NCI-H128 (cell line): ENCODE data around the gene DNAH3.
"Not testable (repeated sequence)": the region's sequence is repeated elsewhere in the genome, so short reads cannot be mapped to it uniquely, and the experiment has no call there.

Source experiments
- DNase-seq: peaks from one replicate; lab custom pipeline; 2025; ENCODE audit not compliant: unreplicated experiment; lab: John Stamatoyannopoulos, UW

DNAH3 gene

DNA sequence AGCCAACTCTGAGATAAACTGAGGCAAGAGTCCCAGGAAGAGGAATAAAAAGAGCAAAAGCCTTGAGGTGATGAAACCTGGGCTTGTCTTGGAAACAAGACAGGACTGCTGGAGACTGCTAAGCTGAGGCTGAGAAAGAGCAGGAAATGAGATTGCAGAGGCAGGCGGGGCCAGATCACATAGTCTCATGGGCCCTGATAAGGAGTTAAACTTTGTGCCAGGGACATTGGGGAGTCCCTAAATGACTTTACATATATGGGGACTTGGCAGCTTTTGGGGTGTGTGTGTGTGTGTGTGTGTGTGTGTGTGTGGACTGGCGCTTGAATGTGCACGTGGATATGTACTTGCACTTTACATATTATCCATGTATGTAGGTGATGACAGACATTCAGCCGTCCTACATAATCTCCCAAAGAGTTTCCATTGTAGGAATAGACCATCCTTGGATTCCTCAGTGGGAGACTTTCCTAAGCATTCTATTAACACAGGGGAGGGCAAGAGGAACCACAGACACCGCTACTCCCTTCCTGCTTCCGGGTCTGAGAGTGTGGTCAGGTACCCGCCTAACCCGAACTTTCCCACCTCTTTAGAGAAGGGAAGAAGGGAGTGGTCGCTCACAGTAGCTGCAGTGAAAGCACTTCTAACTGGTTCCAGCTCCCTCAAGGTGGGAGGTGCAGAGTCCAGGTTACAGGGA is 127.0 kb downstream of the DNAH3 start:
- no peak for DNase-seq

DNA sequence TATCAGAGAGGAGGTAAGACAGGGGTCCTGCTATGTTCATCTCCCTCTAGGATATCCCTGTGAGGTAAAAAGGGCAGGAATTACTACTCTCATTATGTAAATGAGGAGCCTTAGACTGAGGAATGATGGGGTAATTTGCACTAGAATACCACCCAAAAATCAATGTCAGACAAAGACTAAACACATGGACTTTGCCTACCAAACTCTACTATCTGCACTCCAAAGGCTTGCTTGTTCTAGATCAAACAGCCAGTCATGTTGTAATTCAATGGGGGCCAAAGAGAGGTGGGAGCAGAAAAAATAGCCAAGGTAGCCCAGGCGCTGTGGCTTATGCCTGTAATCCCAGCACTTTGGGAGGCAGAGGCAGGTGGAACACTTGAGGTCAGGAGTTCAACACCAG is 129.3 kb downstream of the DNAH3 start:
- no peak for DNase-seq

DNA sequence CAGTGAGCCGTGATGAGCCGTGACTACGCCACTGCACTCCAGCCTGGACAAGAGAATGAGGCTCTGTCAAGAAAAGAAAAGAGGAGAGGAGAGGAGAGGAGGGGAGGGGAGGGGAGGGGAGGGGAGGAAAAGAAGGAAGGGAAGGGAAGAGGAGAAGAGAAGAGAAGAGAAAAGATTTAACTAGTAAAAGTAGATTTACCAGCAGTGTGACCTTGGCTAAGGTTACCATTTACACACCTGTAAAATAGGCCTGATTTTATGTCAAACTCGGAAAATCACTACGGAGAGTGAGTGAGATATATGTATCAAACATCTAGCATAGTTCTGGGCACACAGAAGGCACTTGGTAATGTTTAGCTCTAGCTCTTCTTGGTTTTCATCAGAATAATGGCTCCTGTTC is 140.8 kb downstream of the DNAH3 start:
- no peak for DNase-seq

DNA sequence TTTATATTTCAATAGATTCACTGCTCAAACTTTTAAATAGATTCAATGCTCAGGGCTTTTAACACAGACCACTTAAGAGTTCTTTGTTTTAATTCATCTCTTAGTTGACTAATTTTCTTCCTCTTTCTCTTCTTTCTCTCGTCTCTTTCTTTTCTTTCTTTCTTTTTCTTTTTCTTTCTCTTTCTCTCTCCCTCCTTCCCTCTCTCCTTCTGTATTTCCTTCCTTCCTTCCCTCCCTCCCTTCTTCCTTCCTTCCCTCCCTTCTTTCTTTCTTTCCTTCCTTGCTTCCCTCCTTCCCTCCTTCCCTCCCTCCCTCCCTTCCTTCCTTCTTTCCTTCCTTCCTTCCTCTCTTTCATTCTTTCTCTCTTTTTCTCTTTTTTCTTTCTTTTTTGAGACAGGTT is 145.6 kb downstream of the DNAH3 start:
- DNase-seq: no peak

DNA sequence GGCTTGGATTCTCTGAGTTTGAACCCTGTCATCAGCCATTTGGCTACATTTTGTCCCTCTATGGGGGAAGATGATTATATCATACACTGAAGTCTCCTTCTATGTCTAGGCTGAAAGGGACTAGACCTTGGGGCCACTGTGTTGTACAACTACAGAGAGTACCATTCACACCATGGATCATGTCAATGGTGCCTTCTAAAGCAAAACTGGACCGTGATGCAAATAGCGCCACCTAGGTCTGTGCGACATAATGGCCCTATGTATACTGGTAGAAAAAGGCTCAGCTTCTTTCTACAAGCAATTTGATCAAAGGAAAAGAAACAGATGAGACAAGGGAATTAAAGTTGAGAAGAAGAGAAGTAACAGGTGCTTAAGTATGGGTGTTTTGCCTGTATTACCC is 149.4 kb downstream of the DNAH3 start:
- no peak for DNase-seq

DNA sequence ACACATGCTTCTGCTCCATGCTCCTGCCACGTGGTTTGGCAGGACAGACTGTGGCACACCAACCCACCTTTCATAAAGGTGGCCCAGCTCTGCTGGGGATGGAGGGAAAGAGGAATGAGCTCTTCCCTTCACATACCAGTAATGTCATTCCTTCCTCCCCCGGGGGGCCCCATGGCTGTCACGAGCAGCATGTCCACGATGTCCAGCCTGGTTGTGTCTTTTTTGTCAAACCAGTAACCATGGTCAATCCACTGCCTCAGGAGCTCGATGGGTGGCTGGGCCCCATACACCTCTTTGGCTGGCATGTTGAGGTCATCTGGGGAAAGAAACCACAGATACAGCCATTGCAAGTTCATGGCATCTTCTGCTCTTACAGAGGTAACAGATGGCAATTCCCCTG is 153.5 kb downstream of the DNAH3 start:
- DNase-seq: no peak

DNA sequence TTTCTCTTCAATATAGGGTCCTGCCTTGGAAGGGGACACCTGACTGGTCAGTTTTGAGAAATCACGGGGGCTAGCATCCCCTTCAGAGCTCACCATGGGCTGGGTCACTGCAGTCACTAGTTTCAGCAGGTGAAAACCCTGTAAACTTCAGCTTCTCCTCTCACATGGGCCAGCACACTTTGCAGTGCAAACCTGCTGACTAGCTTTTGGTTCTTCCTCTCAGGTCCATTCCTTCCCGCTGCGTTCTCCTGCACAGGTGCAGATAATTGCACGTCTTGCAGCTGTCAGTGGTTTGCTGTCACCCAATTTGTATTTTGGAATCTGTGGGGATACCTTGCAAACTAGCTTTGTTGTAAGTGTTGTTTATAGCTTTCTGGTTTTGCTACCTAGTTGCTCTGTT is 154.9 kb downstream of the DNAH3 start:
- no peak for DNase-seq

DNA sequence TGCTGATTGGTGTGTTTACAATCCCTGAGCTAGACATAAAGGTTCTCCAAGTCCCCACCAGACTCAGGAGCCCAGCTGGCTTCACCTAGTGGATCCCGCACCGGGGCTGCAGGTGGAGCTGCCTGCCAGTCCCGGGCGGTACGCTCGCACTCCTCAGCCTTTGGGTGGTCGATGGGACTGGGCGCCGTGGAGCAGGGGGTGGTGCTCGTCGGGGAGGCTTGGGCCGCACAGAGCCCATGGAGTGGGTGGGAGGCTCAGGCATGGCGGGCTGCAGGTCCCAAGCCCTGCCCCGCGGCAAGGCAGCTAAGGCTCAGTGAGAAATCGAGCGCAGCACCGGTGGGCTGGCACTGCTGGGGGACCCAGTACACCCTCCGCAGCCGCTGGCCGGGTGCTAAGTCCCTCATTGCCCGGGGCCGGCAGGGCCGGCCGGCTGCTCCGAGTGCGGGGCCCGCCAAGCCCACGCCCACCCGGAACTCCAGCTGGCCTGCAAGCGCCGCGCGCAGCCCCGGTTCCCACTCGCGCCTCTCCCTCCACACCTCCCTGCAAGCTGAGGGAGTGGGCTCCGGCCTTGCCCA is 161.1 kb downstream of the DNAH3 start:
- DNase-seq: not testable (repeated sequence)

DNA sequence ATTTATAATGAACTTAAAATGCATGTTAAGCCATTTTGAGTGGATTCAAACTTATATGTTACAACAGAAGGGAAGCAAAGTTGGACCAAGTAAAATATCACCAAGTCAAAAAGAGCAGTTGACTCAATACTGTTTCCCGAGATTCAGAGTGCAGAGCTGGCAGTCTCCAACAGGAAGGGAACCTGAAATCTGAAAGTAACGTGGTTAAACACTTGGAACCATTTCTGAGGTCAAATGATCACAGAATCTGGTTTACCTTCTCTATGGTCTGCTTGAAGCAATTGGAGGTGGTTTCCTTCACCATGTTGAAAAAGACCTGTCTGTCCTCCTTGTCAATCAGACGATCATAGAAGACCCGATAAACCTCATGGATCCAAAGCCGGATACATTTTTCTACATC is 163.6 kb downstream of the DNAH3 start:
- DNase-seq: no peak

DNA sequence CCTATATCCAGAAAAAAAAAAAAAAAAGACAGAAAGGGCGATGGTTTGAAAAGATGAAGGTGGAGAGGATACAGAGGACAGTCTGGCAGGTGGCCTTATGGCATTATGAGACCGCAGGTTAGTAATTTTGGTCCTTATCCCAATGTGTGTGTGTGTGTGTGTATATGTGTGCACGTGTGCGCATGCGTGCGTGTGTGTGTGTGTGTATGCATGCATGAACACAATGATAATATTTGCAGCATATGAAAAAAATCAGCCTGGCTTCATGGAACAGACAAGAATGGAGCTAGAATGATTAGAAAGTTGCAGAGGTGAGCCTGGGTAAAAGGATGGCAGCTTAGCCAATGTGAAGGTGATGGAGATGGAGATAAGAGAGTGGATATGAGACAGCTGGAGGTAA is 166.6 kb downstream of the DNAH3 start:
- DNase-seq: no peak

DNA sequence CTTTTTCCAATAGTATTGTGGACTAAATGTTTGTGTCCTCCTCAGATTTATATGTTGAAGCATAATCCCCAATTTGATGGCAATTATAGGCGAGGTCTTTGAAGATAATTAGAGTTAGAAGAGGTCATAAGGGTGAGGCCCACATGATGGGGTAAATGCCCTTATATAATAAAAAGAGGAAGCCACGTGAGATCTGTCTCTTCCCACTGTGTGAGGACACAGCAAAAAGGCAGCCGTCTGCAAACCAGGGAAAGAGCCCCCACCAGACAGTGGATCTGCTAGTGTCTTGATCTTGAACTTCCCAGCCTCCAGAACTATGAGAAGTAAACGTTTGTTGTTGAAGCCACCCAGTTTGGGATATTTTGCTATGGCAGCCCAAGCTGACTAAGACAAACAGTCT is 174.1 kb downstream of the DNAH3 start:
- no peak for DNase-seq

DNA sequence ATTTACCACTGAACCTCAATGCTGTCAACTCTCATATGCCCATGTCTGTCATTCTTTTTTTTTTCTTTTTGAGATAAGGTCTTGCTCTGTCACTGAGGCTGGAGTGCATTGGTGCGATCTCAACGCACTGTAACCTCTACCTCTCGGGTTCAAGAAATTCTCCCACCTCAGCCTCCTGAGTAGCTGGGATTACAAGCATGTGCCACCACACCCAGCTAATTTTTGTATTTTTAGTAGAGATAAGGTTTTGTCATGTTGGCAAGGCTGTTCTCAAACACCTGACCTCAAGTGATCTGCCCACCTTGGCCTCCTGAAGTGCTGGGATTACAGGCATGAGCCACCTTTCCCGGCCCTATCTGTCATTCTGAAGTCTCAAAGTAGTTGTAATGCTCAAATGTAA is 177.4 kb downstream of the DNAH3 start:
- not testable (repeated sequence) for DNase-seq

DNA sequence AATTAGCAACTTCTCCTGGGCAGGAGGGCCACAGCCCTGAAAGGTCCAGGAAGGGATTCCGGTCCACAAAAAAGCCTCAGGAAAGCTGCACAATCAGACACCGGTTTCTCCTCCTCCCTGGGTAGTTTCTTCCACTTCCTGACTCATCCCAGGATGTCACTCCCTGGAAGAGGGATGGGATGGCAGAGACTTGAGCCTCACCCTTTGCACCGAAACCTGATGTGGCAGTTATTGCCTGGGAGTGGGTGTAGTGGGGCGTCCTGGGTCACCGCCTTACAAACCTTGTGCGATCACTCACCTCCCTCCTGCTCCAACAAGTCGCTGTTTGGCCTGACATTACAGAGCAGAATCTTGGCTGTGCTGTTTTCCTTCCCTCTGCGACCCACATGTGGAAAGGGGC is 179.2 kb downstream of the DNAH3 start:
- DNase-seq: no peak

DNA sequence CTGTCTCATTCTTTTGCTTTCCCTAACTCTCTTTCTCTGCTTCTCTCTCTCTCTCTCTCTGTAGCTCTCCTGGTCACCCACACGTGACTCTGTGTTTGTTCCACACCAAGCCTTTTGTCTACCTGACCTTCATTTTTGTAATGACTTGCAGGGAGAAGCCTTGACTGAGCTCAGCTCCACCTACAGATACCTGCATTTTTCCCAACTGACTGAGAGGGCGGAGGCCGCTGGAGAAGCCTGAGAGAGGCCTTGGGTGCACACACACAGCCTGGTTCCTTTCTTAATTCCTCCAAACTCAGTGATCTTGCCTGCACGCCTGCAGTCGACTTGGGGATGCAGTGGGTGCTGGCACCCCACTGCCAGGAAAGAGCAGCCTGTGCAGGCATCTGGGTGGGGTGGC is 181.3 kb downstream of the DNAH3 start:
- DNase-seq: no peak

DNA sequence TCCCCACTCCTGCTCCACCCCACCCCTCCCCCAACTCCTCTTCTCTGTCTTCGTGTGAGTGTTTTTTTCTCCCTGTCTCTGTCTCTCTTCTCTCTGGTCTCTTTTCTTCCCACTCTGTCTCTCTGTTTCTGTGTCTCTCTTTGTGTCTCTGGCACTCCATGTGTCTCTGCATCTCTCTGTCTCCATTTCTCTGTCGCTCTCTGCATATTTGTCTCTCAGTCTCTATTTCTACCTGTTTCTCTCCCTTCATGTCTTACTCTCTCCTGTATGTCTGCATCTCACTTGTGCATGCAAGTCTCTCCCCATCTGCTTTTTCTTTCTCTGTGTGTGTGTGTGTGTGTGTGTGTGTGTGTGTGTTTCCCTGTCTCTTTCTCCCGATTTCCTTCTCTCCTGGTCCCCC is 181.9 kb downstream of the DNAH3 start:
- DNase-seq: no peak

DNA sequence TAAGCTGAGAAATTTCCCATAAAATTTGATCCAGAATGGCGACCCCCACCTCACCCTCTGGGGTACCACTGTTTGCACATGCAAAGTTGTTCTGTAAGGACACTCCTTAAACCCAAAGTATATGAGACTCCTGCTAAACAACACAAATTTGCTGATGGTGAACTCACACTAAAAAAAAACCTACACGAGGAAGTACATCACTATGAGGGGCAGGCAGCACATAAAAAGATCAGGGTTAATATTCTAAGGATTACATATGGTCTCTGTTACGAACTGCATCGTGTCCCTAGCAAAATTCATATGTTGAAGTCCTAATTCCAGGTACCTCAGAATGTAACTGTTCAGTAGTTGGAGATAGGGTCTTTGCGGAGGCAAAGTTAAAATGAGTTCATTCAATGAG is 189.7 kb downstream of the DNAH3 start:
- DNase-seq: no peak

DNA sequence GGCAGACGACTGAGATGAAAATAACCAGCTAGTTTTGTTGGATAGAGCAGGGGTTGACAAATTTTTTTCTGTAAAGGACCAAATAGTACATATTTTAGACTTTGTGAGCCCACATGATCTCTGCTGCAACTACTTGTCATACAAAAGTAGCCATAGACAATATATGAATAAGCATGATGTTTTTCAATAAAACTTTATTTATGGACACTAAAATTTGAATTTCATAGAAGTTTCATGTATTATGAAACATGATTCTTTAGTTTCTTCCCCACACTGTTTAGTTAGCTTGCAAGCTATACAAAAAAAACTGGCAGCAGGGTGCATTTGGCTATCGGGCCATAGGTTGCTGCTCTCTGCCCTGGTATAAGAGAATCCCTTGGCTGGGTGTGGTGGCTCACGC is 193.5 kb downstream of the DNAH3 start:
- no peak for DNase-seq

DNA sequence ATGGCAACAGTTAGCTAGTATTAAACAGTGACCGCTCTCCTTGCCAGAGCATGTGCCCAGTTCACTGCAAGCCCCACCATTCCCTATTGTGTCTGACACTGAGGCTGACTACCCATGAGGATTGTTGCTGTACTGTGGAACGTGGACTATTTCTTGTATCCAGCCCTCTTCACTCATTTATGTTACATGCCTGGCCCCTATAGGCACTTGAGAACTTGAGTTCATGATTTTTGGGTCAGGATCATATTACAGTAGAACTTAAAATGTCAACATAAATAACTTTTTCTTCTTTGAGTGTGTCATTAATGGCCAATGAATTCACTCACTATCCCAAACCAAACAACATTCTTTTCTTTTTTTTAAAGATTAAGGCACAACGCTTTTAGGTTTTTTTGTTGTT is 194.3 kb downstream of the DNAH3 start:
- no peak for DNase-seq

DNA sequence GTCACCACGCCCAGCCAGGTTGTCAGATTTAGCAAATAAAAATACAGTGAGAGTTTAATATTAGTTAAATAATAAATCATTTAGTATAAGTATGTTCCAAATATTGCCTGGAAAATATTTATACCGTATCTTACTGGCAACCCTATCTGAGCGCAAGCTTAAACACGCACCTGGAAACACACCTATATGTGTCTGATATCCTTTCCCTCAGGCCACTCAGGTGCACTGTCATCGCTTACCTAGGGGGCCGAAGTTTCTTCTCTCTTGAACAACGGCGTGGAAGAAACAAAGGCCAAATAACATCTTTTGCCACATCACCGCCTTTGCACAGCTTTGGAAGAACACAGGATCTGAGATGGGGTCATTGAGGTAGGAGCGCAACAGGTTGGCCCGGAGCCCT is 196.1 kb downstream of the DNAH3 start:
- DNase-seq: no peak

DNA sequence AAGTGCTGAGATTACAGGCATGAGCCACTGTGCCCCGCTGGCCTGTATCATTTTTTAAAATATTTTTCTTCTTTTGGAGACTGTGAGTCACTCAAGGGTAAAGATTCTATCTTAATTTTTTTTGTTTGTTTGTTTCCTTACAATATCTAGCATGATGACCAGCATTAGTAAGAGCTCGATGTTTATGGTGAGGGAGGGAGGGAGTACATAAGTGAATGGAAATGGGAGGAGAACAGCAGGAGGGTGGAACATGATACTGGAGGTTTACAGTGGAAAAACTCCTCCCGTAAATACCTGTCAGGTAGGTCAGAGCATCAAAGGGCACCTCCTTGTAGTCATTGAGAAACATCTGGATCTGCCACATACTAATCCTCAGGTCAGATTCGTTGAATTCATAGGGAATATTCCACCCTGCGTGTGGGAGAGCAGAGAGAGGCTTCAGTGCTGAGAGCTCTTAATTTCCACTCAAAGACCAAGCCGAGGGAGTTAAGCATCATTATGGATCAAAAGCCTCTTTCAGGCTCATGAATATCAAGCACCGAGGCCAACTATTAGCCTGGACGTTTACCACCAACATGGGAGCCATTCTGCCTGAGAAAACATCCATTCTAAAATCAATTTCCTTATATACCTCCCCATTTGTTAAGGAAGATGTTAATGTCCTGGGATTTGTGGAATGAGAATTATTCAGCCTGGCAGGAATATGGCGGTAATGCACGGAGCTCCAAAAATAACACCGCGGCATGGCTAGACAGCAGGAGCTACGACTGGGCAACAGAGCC is 198.3 kb downstream of the DNAH3 start:
- no peak for DNase-seq

DNA sequence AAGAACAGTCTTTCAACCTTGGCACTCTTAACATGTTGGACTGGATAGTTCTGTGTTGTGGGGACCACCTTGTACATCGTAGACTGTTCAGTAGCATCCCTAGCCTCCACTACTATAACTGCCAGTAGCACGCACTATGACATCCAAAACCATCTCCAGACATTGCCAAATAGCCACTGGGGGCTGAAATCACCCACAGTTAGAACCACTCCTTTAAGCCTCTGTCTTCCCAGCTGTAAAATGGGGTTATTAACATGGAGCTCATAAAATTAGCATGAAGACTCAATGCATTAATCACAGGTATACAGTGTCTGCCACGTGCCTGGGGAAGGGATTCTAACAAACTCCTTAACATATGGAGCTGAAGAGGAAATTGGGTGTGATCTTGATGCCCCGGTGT is 200.4 kb downstream of the DNAH3 start:
- DNase-seq: no peak

DNA sequence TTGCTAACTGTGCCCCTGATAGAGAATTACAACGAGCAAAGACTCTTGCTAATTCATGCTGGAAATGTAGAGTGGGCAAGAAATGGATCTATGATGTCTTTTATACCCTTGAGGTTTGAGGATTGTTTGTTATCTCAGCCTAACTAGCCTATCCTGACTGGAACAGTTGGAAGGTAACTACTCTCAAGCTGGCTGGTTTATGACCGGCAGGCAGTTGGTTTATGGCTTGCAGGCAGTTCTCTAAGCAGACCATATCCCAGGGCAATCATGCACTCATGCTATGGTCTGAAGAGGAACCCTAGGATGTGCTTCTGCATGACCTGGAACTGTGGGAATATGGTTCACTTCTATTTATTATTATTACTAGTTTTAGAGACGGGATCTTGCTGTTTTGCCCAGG is 201.0 kb downstream of the DNAH3 start:
- no peak for DNase-seq

DNA sequence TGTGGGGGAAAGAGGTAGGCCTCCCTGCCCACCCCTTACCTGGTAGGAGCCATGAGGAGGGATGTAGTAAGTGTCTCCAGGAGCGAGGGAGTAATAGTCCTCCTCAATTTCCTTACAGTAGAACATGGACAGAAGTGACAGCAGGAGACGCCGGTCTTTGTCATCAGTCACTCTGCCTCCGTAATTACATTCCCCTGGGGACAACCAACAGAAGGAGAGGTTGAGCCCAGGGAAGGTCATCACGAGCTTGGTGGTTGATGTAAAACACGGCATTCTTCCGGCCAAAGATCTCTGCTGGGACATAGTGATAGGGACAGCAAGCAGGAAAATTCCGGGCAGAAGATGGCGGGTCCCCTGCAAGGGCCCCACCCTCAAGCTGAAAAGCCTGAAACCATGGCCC is 202.2 kb downstream of the DNAH3 start:
- DNase-seq: no peak
